ENCODE results near the gene MUS81. TPM values are rescaled to one million over a fixed set of nuclear protein-coding genes. Genes with fewer than 3 reads are reported as not detected.

MUS81 gene
- polyA plus RNA-seq, 3 donors: 29.7 to 60.6 (median 40.3) TPM

DNA sequence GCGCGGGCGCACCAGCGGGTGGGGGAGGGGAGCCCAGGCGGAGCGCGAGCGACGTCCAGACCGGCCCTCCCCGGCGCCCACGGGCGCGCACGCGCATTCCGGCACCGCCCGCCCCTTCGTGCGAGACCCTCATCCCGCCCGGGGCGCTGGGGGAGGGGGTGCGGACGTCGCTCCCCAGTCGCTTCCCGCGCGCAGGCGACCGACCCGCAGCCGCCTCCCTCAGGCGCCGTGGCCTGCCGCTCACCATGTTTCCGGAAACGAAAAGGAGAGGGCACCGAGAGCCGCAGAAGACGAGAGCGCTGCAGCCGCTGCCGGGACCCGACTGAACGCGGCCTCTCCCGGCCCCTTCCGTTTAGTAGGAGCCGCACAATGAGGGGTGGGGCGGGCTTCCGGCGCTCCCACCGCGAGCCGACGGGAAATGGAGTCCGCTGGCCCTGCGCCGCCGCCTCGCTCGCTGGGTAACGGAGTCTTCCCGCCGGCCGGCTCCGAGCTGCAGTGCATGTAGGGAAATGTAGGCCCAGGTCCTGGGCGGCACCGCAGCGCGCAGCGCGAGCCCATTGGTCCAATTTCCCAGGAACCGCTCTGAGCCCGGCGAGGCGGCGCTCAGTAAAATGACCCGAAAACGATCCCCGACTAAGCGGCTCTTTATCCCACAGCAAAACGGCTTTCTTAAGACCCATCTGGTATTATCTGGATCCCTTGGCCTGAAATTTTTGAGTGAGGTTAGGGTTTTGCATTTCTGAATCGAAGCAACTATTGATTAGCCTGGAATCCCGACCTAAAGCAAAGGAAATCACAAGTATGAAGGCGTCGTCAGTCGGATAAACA is 2.2 kb upstream of the MUS81 start, which contains the start of gene CFL1:
CFL1 (minus strand) TSS at position 328 of the 828 bp plus-strand sequence; CDS start at position 247, 81 bp downstream.
- 0% methylated on average over 69 to 91 of the region's 92 CpGs for WGBS, 3 donors
- H3K27ac ChIP-seq (ENCODE audit: low read depth, low read length): peak within 1 kb of the TSS; percentile 97

DNA sequence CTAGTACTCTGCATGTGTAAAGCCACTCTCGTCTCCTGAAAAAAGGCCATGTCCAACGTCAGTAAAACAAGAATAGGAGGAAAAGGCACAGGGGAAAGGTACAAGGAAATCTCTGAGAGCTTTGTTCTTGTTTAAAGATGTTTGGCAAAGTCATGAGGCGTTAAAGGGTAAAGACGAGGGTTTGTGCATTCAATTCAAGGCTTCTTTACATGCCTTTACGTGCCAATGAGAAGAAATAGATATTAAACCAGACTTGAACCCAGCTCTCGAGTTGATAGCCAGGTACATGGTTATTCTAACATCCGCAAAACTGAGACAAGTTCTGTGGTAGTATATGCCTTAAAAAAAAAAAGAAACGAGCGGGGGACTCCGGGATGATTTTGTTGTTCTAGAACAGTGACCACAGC is 1.5 kb upstream of the MUS81 start:
- no peak overlapping the region for H3K27ac ChIP-seq (ENCODE audit: low read depth, low read length)
- 0% methylated on average over 10 of the region's 10 CpGs for WGBS, 3 donors

DNA sequence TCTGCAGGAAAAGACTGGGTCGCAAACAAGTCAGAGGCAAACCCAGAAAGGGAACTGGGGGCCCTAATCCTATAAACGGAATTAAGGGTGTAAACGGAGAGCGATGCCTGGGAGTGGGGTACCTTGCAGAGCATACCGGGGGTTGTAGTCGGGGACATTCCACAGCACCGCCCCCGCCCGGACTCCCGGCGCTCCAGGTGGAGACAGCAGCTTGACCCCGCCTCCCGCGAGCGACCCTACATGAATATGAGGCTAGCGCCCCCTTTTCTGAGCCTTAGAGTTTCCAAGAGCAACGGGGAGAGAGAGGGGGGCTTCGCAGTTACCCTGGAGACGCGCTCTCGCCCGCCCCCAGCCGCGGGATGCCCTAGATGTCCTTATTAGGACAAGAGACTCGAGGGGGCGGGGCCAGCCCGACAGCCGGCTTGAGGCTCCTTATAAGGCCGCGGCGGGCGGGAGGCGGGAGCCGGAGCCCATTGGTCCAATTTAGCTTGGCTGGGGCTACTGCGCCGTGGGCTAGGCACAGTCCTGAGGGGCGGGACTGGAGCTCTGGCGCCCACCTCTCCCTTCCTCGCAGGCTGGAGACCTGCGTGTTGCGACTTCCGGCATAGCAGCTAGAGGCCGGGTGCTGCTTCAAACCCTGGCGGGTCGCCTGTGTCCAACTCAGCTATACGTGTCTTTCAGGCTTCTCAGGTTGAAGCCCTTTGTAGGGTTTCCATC is 980 bp upstream of the MUS81 start:
- H3K27ac ChIP-seq (ENCODE audit: low read depth, low read length): peak overlapping the region; percentile 80
- WGBS, 3 donors: 0 to 1% (median 0%) methylated on average over 46 of the region's 46 CpGs

DNA sequence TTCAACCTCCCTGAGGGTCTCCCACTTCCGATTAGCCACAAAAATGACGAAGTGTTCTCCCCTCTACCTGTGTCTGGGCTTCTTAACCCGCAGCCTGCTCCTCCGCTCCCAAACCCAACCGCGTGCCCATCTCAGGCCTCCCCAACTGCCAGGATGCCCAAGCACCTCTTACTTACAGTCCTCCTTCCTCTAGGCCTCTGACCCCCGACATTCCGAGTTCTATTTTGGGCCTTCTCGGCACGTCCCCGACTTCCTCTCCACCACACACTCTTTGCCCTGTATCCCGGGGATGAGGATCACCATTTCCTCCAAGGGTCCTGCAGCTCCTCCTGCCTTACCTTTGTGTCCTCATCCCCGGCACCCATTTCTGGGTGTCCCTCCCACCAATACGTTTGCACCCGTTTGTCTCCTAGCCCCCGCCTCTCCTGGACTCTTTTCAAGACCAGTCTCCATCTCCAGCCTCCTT is 388 bp upstream of the MUS81 start:
- WGBS, 3 donors: 0 to 2% (median 2%) methylated on average over 16 of the region's 16 CpGs

DNA sequence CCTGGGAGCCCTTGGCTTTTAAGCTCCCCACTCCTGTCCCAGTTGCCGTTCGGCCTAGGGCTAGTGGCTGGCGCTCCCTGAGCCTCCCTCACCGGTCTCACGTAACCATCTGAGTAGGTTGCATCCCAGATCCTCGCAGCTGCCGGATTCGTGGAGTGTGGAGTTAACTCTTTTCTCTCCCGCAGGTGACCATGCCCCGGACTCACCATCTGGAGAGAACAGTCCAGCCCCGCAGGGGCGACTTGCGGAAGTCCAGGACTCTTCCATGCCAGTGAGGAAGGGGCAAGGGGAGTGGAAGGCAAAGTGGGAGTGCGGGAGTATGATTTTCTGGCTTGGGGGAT is 902 bp downstream of the MUS81 start:
- peak overlapping the region; percentile 80 for H3K27ac ChIP-seq (ENCODE audit: low read depth, low read length)
- 10 to 12% (median 11%) methylated on average over 14 of the region's 14 CpGs for WGBS, 3 donors

More for the DNA sequence above, 388 bp upstream of the MUS81 start:
- peak overlapping the region; percentile 80 for H3K27ac ChIP-seq (ENCODE audit: low read depth, low read length)

DNA sequence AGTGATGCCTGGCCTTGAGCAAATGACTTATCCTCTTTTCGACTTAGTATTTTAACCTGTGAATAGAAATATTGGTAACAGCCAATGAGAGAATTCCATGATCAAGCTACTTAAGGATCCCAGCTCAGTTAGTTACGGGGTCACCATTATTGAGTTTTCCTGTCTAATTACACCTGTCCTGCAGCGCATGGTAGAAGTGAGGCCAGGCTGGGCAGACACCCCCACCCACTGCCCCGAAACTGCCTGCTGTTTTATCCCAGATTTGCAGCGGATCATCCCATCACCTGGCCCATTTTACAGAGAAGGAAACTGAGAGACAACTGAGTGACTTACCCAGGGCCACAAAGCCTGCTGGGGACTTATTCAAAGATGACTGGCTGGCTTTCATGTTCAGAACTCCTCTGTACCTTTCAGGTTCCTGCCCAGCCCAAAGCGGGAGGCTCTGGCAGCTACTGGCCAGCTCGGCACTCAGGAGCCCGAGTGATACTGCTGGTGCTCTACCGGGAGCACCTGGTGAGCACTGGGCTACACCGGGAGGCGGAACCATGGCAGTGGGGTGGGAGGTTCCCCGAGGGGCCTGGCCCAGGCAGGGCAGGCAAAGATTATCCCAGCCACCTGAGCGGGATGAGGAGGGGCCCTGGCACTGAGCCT is 1.4 kb downstream of the MUS81 start:
- H3K27ac ChIP-seq (ENCODE audit: low read depth, low read length): no peak overlapping the region
- WGBS, 3 donors: 79 to 89% (median 84%) methylated on average over 13 of the region's 13 CpGs

DNA sequence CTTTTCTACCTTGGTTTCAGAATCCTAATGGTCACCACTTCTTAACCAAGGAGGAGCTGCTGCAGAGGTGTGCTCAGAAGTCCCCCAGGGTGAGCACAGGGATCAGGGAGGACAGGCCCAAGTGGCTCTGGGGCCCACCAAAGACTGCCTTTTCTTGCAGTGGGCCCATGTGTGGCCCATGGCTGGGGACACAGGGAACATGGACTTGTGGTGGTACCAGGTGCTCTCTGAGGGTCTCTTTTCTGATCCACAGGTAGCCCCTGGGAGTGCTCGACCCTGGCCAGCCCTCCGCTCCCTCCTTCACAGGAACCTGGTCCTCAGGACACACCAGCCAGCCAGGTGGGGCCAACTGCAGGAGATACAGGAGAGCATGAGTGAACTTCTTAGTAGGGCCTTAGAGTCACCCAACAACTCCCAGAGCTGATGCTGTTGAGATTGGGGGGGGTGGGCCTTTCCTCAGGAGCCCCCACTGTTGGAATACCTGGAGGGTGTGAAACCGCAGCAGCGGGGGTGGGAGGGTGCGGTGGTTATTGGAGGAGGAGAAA is 2.0 kb downstream of the MUS81 start:
- H3K27ac ChIP-seq (ENCODE audit: low read depth, low read length): no peak overlapping the region
- WGBS, 3 donors: 72 to 96% (median 91%) methylated on average over 4 to 5 of the region's 5 CpGs

DNA sequence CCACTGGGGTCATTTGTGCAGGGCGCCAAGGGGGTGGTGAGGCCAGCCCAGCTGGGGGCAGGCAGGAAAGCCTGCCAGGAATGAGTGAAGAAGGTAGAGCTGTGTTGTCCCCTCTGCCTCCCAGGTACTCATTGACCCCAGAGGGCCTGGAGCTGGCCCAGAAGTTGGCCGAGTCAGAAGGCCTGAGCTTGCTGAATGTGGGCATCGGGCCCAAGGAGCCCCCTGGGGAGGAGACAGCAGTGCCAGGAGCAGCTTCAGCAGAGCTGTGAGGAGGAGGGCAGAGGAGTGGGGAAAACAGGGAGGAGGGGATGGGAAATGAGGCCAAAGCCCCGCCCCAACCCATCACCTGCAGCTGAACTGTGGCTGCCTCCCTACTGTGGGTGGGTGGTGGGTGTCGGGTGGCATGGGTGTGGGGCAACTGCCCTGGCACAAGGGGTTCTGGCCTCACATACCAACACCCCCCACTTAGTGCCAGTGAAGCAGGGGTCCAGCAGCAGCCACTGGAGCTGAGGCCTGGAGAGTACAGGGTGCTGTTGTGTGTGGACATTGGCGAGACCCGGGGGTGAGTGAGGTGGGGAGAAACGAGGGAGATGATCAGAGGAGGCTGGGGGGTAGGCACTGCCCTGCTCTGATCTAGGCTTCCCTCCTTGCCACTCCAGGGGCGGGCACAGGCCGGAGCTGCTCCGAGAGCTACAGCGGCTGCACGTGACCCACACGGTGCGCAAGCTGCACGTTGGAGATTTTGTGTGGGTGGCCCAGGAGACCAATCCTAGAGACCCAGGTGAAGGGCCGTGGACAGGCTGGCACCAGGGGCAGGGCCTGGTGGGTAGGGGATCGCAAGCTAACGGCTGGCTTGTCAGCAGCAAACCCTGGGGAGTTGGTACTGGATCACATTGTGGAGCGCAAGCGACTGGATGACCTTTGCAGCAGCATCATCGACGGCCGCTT is 3.0 kb downstream of the MUS81 start:
- H3K27ac ChIP-seq (ENCODE audit: low read depth, low read length): no peak overlapping the region
- 81 to 94% (median 83%) methylated on average over 21 to 24 of the region's 24 CpGs for WGBS, 3 donors

DNA sequence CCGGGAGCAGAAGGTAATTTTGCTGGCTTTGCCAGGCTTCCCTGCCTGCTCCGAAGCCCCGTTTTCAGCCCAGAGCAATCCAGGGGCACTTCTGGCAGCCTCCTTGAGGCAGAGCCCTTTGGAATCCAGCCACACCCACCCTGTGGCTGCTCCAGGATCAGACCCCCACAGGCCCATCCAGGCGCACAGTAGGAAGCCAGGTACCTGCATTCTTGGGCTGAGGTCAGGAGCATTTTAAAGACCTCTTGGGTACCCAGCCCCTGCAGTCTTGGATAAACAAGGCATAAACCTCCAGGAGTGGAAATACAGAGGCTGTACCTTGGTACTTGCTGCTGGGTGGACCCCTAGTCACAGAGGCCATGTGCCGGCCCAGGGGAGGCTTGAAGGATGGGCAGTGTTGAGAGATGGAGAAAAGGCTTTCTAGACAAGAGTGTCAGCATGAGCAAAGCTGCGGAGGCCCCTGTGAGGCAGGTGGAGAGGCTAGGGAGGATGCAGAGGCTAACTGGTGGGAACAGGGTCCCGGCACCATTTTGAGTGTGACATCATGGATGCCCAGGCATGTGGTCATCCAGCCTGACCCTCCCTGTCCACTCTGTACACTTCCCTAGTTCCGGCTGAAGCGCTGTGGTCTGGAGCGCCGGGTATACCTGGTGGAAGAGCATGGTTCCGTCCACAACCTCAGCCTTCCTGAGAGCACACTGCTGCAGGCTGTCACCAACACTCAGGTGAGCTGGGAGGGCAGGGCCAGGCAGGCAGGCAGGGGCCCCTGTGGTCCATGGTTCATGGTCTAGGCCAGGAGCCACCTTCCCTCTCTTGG is 3.9 kb downstream of the MUS81 start:
- no peak overlapping the region for H3K27ac ChIP-seq (ENCODE audit: low read depth, low read length)
- WGBS, 3 donors: 80 to 82% (median 81%) methylated on average over 12 of the region's 12 CpGs

DNA sequence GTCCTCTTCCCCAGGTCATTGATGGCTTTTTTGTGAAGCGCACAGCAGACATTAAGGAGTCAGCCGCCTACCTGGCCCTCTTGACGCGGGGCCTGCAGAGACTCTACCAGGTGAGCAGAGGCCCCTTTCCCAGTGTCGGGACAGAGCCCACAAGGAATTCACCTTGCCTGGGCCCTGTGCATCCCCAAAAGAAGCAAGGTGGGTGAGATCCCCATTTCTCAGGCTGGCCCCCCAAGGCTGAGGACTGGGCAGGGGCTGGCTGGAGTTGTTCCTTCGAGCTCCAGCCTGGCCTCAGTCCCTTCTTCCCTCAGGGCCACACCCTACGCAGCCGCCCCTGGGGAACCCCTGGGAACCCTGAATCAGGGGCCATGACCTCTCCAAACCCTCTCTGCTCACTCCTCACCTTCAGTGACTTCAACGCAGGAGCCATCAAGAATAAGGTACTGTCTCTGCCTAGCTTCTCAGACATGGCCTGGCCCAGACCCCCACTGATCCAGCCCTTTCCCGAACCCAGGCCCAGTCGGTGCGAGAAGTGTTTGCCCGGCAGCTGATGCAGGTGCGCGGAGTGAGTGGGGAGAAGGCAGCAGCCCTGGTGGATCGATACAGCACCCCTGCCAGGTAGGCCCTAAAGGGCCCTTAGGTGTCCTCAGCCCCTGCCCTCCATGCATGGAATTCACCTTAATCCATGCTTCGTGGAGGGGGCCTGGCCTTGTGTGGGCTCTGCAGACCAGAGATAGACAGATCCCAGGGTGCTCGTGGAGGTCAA is 4.7 kb downstream of the MUS81 start:
- no peak overlapping the region for H3K27ac ChIP-seq (ENCODE audit: low read depth, low read length)
- 78 to 93% (median 83%) methylated on average over 16 to 18 of the region's 18 CpGs for WGBS, 3 donors

DNA sequence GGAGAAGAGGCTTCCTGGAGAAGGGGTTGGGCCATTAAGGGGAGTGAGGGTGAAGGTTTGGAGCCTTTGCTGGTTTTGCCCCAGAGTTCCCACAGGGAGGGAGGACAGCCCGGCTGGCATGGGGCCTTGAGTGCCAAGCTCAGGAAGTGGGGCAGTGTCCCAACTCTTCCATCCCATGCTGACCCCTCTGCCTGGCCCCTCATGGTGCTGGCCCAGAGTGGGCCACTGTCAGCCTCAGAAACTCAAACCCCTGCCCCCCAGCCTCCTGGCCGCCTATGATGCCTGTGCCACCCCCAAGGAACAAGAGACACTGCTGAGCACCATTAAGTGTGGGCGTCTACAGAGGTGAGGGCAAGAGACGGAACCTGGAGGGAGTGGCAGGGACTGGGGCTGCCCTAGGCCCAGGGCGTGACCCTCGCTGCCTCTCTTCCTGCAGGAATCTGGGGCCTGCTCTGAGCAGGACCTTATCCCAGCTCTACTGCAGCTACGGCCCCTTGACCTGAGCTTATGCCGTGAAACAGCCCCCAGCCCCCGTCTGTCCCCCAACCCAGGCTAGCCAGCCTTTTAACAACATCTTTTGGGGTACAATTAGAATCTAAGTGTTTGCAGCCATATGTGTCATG is 5.4 kb downstream of the MUS81 start:
- H3K27ac ChIP-seq (ENCODE audit: low read depth, low read length): no peak overlapping the region

DNA sequence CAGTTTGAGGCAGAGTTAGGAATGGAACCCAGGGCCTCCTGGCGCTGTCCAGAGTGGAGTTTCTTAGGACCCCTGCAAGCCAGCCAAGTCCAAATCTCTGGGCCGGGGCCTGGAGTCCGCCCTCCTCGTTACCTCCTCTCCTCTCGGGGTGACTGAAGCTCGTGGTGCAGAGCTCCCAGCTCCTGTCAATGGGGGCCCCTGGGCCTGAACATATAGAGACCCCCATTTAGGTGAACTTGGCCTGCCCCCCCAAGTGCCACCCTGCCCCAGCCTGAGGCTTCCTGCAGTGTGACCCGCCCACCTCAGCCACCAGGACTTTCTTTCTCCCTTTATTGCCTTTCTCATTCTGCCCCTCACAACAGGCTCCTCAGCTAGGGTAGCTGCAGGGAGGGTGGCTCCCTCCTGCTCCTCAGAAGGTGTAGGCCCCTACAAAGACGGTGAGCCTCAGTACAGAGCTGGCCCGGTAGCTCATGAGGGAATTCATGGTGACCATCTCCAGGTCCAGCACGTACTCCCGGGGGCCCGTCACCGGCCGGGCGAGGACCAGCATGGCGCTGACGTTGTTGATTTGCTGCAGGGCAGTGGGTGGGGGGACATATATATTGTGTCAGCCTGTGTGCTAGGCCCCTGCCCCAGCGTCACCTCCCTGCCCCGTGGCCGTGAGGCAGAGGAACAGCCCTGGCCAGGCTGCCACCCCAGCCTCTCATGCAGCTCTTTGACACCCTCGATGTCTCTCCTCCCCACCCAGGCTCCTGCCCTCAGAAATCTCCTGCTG is 6.5 kb downstream of the MUS81 start:
- no peak overlapping the region for H3K27ac ChIP-seq (ENCODE audit: low read depth, low read length)
- WGBS, 3 donors: 81 to 88% (median 85%) methylated on average over 21 of the region's 21 CpGs

More for the DNA sequence above, 5.4 kb downstream of the MUS81 start:
- 83 to 90% (median 87%) methylated on average over 9 of the region's 9 CpGs for WGBS, 3 donors

DNA sequence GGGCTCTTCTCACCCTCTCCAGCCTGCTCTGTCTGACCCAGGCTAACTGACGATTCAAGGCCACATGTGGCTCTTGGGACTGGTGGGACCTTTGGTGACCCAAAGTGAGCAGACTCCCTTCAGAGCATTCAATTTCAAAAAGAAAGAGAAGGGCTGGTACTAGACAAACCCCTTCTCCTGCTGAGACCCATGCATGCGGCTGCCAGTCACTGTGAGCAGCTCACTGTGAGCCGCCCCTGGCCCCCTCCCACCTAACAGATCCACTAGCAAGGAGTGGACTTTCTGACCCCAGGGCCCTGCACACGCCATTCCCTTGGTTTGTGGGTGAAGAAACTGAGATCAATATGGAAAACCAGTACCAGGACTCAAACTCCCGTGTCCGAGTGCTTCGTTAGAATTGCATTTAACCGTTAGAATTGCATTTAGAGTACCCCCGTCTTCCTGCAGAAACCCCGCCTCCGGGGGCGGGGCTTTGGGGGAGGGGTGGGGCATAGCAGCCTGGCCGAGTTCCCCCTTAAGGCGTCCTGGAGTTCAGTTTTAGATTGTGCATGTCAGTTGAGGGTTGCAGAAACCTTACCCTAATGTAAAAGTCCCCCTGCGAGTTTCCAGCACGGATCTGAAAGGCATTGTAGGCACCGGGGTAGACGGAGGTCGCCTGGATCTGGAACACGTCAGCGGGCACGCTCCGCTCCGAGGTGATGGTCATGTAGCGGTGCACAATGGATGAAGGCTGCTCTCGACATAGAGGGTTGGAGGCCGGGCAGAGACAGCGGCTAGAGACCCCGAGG is 7.2 kb downstream of the MUS81 start:
- WGBS, 3 donors: 57 to 71% (median 63%) methylated on average over 29 of the region's 29 CpGs
- H3K27ac ChIP-seq (ENCODE audit: low read depth, low read length): no peak overlapping the region

DNA sequence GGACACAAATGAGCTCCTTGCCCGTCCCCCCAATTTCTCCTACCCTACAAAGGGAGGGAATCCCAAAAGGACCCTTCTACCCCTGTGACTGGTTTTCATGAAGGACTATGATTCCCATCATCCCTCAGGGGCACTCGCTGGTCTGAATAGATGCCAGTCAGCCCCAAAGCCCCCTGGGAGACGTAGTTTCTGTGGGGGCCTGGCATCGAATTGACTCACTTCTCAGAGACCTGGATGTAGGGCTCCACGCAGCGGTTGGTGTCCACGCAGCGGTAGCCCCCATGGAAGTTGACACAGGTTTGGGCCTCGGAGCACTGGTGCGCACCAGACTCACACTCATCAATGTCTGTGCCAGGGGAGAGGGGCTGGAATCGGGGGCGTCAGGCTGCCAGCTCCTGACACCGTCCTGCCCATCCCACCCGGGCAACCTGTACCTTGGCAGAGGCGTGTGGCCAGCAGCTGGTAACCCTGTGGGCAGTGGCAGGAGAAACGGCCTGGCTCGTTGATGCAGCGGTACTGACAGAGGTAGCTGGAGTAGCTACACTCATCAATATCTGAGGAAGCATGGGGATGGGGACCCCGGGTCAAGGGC is 7.9 kb downstream of the MUS81 start:
- WGBS, 3 donors: 81 to 91% (median 88%) methylated on average over 19 of the region's 19 CpGs
- H3K27ac ChIP-seq (ENCODE audit: low read depth, low read length): no peak overlapping the region
